HepG2 (cell line): Measurements from ENCODE around the gene GFRA1. TPM values are rescaled to one million over a fixed set of nuclear protein-coding genes. Genes with fewer than 3 reads are reported as not detected.

ENCODE experiments used
- ATAC-seq: fragments of 200-7000 bp; cut with Tn5 transposase; 3 replicates; pipeline ENCODE4 v1.9.1; 2020; ENCODE audit warnings: mild to moderate bottlenecking, moderate library complexity
- BruUV-seq: library from RNA; stranded (reverse); fragments of 400-500 nt; replicated peaks from 2 replicates; lab custom pipeline; 2021; lab: Mats Ljungman, UMichigan
- CTCF ChIA-PET: fragments of 300-600 bp; formaldehyde crosslinking; extraction: SDS; loops from one replicate; lab custom pipeline; 2021; ENCODE audit warnings: low total read pairs, inconsistent platforms, low intra/inter-chr PET ratio; lab: Yijun Ruan, JAX
- POLR2A ChIA-PET: fragments of 350-600 bp; sonication (Branson Sonifier 250); formaldehyde crosslinking; loops from one replicate; lab custom pipeline; 2020; ENCODE audit warnings: antibody characterized with exemption, inconsistent platforms; lab: Yijun Ruan, JAX
- DNase-seq: peaks from one replicate; pipeline ENCODE4 v3.0.0-alpha.2; 2015; ENCODE audit warnings: low spot score
- FAIRE-seq: peaks from 3 replicates; lab custom pipeline; 2011; peaks lifted over from hg19 to GRCh38; lab: Jason Lieb, UNC
- H2AFZ ChIP-seq: one replicate; pipeline ENCODE4 v1.6.1; 2011; ENCODE audit warnings: low read length, inconsistent platforms
- H3K27ac ChIP-seq: fragments of 300-600 bp; 3 replicates; pipeline ENCODE4 v1.8.0; 2011; ENCODE audit warnings: mixed run types, mild to moderate bottlenecking, mixed read lengths, low read length, inconsistent platforms; ENCODE audit not compliant: insufficient read depth; ENCODE audit errors: extremely low read length
- H3K27me3 ChIP-seq, 2 experiments: fragments of 200-600 bp in 1 of 2; 2 replicates in 1 of 2; 3 replicates in 1 of 2; pipeline versions ENCODE4 v1.6.0 to v1.8.0; 2011; ENCODE audit warnings: low read length in 2 of 2, mild to moderate bottlenecking in 2 of 2, moderate library complexity in 2 of 2, inconsistent platforms in 1 of 2; ENCODE audit not compliant: insufficient read depth in 2 of 2, control insufficient read depth in 1 of 2
- H3K36me3 ChIP-seq, 2 experiments: fragments of 200-600 bp in 1 of 2; replicated peaks in 1 of 2; 2 replicates in 1 of 2; 3 replicates in 1 of 2; pipeline versions ENCODE4 v1.5.1 to v1.8.0; 2011; ENCODE audit warnings: low read length in 2 of 2, inconsistent platforms in 1 of 2; ENCODE audit not compliant: insufficient read depth in 2 of 2, control insufficient read depth in 1 of 2
- H3K4me1 ChIP-seq: 2 replicates; pipeline ENCODE4 v1.5.1; 2012; ENCODE audit warnings: low read length, inconsistent platforms; ENCODE audit not compliant: insufficient read depth
- H3K4me2 ChIP-seq: 2 replicates; pipeline ENCODE4 v1.6.0; 2011; ENCODE audit warnings: low read depth, low read length, inconsistent platforms
- H3K4me3 ChIP-seq, 3 experiments: fragments of 200-600 bp in 1 of 3; sonication (generic), shearing (Covaris generic) in 1 of 3; replicated peaks in 1 of 3; 2 replicates each; pipeline ENCODE4 v1.5.1; 2011 to 2016; ENCODE audit warnings: low read length in 3 of 3, inconsistent platforms in 2 of 3, low read depth in 2 of 3, mild to moderate bottlenecking in 2 of 3, control low read depth in 1 of 3, mixed read lengths in 1 of 3; ENCODE audit not compliant: insufficient read depth in 1 of 3
- H3K79me2 ChIP-seq: one replicate; pipeline ENCODE4 v1.6.1; 2011; ENCODE audit warnings: low read length, inconsistent platforms; ENCODE audit not compliant: insufficient read depth
- H3K9ac ChIP-seq: 2 replicates; pipeline ENCODE4 v1.6.0; 2011; ENCODE audit warnings: mild to moderate bottlenecking, low read depth, low read length, inconsistent platforms; ENCODE audit not compliant: insufficient read depth
- H3K9me3 ChIP-seq: 2 replicates; pipeline ENCODE4 v1.5.1; 2012; ENCODE audit warnings: mild to moderate bottlenecking, low read length
- H4K20me1 ChIP-seq: 2 replicates; pipeline ENCODE4 v1.6.0; 2011; ENCODE audit warnings: inconsistent platforms, mild to moderate bottlenecking, low read length, moderate library complexity; ENCODE audit not compliant: insufficient read depth
- BRCA1 ChIP-seq: sonication (generic); formaldehyde crosslinking; IDR thresholded peaks from 2 replicates; pipeline ENCODE4 v1.4.0; 2020; ENCODE audit warnings: missing genetic modification reagents
- MTA1 ChIP-seq: sonication (generic); formaldehyde crosslinking; IDR thresholded peaks from 2 replicates; pipeline ENCODE4 v1.4.0; 2020; ENCODE audit warnings: missing genetic modification reagents, mild to moderate bottlenecking, borderline replicate concordance
- NR2F2 ChIP-seq: IDR thresholded peaks from 2 replicates; pipeline ENCODE4 v1.6.1; 2012; ENCODE audit warnings: low read depth, inconsistent platforms, borderline replicate concordance
- PHF5A ChIP-seq: IDR thresholded peaks from one replicate; pipeline ENCODE4 v1.6.1; 2018; ENCODE audit warnings: low read depth, missing genetic modification reagents; ENCODE audit not compliant: unreplicated experiment
- SP1 ChIP-seq, 2 experiments: fragments of 450-650 bp in 1 of 2; sonication (generic) in 1 of 2; formaldehyde crosslinking in 1 of 2; IDR thresholded peaks; 2 replicates each; pipeline versions ENCODE4 v1.4.0 to v1.6.1; 2016 to 2020; ENCODE audit warnings: missing genetic modification reagents in 1 of 2
- STAG1 ChIP-seq: sonication (generic); formaldehyde crosslinking; IDR thresholded peaks from 2 replicates; pipeline ENCODE4 v1.4.0; 2020; ENCODE audit warnings: missing genetic modification reagents
- TAF1 ChIP-seq: sonication (generic); formaldehyde crosslinking; IDR thresholded peaks from 2 replicates; pipeline ENCODE4 v1.4.0; 2020; ENCODE audit warnings: missing genetic modification reagents
- THAP11 ChIP-seq: IDR thresholded peaks from 2 replicates; pipeline ENCODE4 v1.6.1; 2016; ENCODE audit warnings: missing biosample characterization, missing genetic modification reagents
- TSC22D2 ChIP-seq: sonication (generic); formaldehyde crosslinking; IDR thresholded peaks from 2 replicates; pipeline ENCODE4 v1.5.1; 2020; ENCODE audit warnings: missing genetic modification reagents, mild to moderate bottlenecking, borderline replicate concordance
- ZNF121 ChIP-seq: sonication (generic); formaldehyde crosslinking; IDR thresholded peaks from 2 replicates; pipeline ENCODE4 v1.5.0; 2020; ENCODE audit warnings: mild to moderate bottlenecking, missing genetic modification reagents
- ZSCAN21 ChIP-seq: sonication (generic); formaldehyde crosslinking; IDR thresholded peaks from 2 replicates; pipeline ENCODE4 v1.8.0; 2022; ENCODE audit warnings: mild to moderate bottlenecking, missing genetic modification reagents, moderate library complexity, borderline replicate concordance
- WGBS: methylation state at CpG from one replicate; pipeline ENCODE4 v1.1.6; 2017; ENCODE audit warnings: low lambda C conversion rate; 5-methylcytosine and 5-hydroxymethylcytosine counted together
- in situ Hi-C: cut with HindIII; loops from 2 replicates; pipeline ENCODE4 v1.10.0; 2017; ENCODE audit warnings: low pct_unique_long_range_greater_than_20kb; ENCODE audit not compliant: extremely low pct_ligation_motif_present
- intact Hi-C: fragments of 100-400 bp; cut with micrococcal nuclease; formaldehyde crosslinking; loops from one replicate; pipeline ENCODE4 v1.10.0; 2022; ENCODE audit not compliant: unreplicated experiment
- polyA plus RNA-seq, 8 experiments: library from polyadenylated mRNA; depleted of rRNA in 3 of 8; stranded (reverse) in 7 of 8; unstranded in 1 of 8; fragments of >200 nt; fragmentation: Illumina TruSeq in 4 of 8; extraction: Trizol in 4 of 8; gene quantifications; 2 replicates each; pipeline versions ENCODE4 v1.2.1 to v1.2.3, GENCODE V29; 2011 to 2016; ENCODE audit warnings: low read depth in 4 of 8, missing spikeins in 1 of 8, mixed read lengths in 1 of 8; ENCODE audit not compliant: insufficient read depth in 1 of 8
- total RNA-seq, 5 experiments: library from RNA; depleted of rRNA; stranded (reverse); fragments of >200 nt; fragmentation: Illumina TruSeq; extraction: Trizol; gene quantifications; 2 replicates each; pipeline ENCODE4 v1.2.3, GENCODE V29; 2016; ENCODE audit warnings: low read depth in 1 of 5
- TF ChIP-seq, protein P1 (sequence below): sonication (generic); formaldehyde crosslinking; IDR thresholded peaks from 2 replicates; pipeline ENCODE4 v1.4.0; 2020; ENCODE audit warnings: missing genetic modification reagents
- TF ChIP-seq, protein P2 (sequence below), 2 experiments: sonication (generic) in 1 of 2; formaldehyde crosslinking in 1 of 2; IDR thresholded peaks; 2 replicates each; pipeline versions ENCODE4 v1.4.0 to v1.6.1; 2016 to 2020; ENCODE audit warnings: borderline replicate concordance in 1 of 2, low read depth in 1 of 2, mild to moderate bottlenecking in 1 of 2, missing genetic modification reagents in 1 of 2
- TF ChIP-seq, protein P3 (sequence below): sonication (generic); formaldehyde crosslinking; IDR thresholded peaks from 2 replicates; pipeline ENCODE4 v1.4.0; 2020; ENCODE audit warnings: low read depth, missing genetic modification reagents

Gene GFRA1
- total and polyA plus RNA-seq, 2 of the 13 experiments (the other 11 are each of a cell fraction or from before 2014, with no cell fraction given): not detected

DNA sequence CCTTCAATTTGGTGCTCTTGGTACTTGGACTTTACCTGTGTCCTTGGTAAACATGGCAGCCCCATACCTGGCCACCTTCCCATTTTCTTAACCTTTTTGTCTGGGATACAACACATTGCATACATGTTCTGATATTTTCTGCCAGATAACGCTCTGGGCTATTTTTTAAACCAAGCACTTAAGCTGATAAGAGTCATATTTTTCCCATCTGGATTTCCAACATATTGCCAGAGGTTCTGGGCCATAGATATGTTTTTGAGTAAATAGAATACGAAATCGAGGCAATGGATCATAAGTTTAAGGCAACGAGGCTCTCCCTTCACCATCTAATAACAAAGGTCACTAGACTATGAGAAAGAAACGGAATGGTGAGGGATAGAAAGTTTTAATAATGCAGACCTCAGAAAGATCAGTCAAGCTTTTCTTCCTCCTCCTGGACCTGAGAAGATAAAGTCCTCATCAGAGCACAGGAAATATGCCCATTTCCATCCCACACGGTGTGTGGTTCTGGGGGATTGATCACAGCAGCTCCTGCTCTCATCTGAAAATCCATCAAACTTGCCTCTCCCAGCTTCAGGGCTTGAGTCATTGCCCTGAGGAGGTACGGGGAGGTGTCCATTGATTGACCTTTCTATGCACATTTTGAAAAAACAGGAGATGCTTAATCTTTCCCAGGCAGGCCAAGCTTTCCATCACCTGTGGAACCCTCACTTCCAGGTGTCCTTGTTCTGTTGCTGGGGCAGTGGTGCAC lies 257.2 kb downstream of the GFRA1 start:
- BruUV-seq: no TSS peak
- no peaks in the 10 kb centered on the region for H3K27me3 ChIP-seq
- no peak overlapping the region for H3K9ac ChIP-seq
- no peaks in the 10 kb centered on the region for H3K4me1 ChIP-seq
- no peak overlapping the region for H3K4me2 ChIP-seq
- in situ Hi-C loops: no loop called here
- H3K79me2 ChIP-seq: no peaks in the 10 kb centered on the region
- no peaks in the 10 kb centered on the region for H3K9me3 ChIP-seq
- H3K36me3 ChIP-seq: no peaks in the 10 kb centered on the region
- DNase-seq (no peak), FAIRE-seq (no peak), ATAC-seq (no peak)
- H3K27ac ChIP-seq: no peak overlapping the region
- 1% methylated on average over 7 of the region's 7 CpGs for WGBS
- ChIA-PET POLR2A (no interaction called here), CTCF (no interaction called here)
- no peaks in the 10 kb centered on the region for H4K20me1 ChIP-seq
- H2AFZ ChIP-seq: no peak overlapping the region
- no peak for TF ChIP-seq MTA1 (CRISPR knock-in tag)
- no peak for TF ChIP-seq TSC22D2 (CRISPR knock-in tag)
- TF ChIP-seq SP1 (IDR thresholded peaks at IDR 0.05): no peak
- TF ChIP-seq SP1 (CRISPR knock-in tag; IDR thresholded peaks at IDR 0.05): no peak
- no peak for TF ChIP-seq BRCA1 (CRISPR knock-in tag)
- TF ChIP-seq TAF1 (CRISPR knock-in tag): no peak
- no peak for TF ChIP-seq STAG1 (CRISPR knock-in tag)
- TF ChIP-seq, protein P1, sequence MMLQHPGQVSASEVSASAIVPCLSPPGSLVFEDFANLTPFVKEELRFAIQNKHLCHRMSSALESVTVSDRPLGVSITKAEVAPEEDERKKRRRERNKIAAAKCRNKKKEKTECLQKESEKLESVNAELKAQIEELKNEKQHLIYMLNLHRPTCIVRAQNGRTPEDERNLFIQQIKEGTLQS (CRISPR knock-in tag): no peak
- TF ChIP-seq THAP11: no peak
- no peak for TF ChIP-seq ZSCAN21 (CRISPR knock-in tag)
- TF ChIP-seq NR2F2: no peak
- TF ChIP-seq, protein P2, sequence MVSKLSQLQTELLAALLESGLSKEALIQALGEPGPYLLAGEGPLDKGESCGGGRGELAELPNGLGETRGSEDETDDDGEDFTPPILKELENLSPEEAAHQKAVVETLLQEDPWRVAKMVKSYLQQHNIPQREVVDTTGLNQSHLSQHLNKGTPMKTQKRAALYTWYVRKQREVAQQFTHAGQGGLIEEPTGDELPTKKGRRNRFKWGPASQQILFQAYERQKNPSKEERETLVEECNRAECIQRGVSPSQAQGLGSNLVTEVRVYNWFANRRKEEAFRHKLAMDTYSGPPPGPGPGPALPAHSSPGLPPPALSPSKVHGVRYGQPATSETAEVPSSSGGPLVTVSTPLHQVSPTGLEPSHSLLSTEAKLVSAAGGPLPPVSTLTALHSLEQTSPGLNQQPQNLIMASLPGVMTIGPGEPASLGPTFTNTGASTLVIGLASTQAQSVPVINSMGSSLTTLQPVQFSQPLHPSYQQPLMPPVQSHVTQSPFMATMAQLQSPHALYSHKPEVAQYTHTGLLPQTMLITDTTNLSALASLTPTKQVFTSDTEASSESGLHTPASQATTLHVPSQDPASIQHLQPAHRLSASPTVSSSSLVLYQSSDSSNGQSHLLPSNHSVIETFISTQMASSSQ (IDR thresholded peaks at IDR 0.05; ENCODE audit: low read depth): no peak
- TF ChIP-seq, protein P2 (CRISPR knock-in tag; IDR thresholded peaks at IDR 0.05; ENCODE audit: borderline replicate concordance): no peak
- no peak for TF ChIP-seq PHF5A (CRISPR knock-in tag)
- TF ChIP-seq, protein P3, sequence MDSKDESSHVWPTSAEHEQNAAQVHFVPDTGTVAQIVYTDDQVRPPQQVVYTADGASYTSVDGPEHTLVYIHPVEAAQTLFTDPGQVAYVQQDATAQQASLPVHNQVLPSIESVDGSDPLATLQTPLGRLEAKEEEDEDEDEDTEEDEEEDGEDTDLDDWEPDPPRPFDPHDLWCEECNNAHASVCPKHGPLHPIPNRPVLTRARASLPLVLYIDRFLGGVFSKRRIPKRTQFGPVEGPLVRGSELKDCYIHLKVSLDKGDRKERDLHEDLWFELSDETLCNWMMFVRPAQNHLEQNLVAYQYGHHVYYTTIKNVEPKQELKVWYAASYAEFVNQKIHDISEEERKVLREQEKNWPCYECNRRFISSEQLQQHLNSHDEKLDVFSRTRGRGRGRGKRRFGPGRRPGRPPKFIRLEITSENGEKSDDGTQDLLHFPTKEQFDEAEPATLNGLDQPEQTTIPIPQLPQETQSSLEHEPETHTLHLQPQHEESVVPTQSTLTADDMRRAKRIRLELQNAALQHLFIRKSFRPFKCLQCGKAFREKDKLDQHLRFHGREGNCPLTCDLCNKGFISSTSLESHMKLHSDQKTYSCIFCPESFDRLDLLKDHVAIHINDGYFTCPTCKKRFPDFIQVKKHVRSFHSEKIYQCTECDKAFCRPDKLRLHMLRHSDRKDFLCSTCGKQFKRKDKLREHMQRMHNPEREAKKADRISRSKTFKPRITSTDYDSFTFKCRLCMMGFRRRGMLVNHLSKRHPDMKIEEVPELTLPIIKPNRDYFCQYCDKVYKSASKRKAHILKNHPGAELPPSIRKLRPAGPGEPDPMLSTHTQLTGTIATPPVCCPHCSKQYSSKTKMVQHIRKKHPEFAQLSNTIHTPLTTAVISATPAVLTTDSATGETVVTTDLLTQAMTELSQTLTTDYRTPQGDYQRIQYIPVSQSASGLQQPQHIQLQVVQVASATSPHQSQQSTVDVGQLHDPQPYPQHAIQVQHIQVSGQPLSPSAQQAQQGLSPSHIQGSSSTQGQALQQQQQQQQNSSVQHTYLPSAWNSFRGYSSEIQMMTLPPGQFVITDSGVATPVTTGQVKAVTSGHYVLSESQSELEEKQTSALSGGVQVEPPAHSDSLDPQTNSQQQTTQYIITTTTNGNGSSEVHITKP: no peak
- TF ChIP-seq ZNF121 (CRISPR knock-in tag): no peak
- intact Hi-C loops: no loop called here
- H3K4me3 ChIP-seq: no peak overlapping the region
